Measurements from ENCODE around the gene CELF2.
A peak's percentile ranks its signal among the peaks of the same experiment; 100 is the strongest.

The CELF2 gene

DNA sequence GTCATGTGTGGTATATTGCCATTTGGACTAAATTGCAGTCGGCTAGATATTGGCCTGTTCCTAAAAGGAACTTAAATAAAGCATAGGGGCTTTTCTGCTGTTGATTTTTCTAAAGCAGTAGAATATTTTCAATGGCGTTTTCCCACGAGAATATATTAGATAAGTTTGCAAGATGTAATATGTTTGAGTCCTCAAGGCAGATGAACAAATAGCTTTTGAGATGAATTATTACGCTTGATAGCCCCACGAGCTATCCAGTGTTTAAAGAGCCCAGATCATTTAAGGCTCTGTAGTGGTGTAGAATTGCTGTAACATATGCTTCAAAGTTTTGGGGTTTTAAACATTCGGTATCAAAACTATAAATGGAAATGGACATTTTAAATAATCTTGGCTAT, 2.9 kb downstream of the CELF2 start:
- no peak for FAIRE-seq
- no peak for DNase-seq (ENCODE audit: insufficient read length, low spot score)

- no peak for DNase-seq (ENCODE audit: insufficient read length, low spot score)
- FAIRE-seq: no peak
Measured at GRCh38 chr10:11022213-11022612, 4.5 kb downstream of the CELF2 start.

DNA sequence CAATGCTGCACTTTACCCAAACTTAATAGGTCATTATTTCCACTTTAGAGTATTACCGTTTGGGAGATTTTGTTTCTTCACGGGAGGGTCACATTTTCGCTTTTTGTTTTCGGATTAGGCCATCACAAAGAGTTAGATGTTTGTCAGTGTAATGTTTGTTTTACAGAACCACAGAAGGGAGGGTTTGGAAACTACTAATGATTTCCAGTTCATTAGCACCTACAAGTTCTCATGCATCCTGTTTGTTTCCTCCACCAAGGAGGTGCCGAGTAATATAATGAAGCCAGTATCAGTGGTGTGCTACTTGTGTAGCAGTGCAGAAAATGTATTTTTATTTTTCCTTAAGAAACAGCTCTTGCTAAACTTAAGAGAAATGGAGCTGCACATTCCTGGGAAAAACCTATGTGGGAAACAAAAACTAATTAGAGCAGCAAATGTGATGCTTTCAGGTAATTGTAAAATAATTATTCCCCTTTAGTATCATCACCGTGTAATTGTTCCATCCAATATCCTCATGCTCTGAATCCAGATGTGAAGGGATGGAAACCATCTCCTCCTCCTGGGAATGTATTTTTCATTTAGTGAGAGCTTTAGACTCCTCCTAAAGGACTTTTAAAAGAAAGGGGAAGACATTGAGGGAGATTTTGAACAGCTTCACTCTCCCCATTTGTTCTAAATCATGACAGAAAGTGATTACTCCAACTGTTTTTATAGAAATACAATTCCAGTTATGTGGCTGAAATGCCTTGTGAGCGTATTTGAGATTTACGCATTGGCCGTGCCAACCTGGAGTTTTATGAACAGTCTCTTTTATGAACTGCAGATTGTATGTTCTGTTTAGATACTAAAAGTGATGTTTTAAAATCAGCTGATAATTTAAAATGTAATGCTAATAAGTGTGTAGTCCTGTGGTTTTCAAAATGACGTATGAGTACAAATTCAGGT, 5.6 kb downstream of the CELF2 start:
- DNase-seq (ENCODE audit: insufficient read length, low spot score) (no peak), FAIRE-seq (no peak)

GRCh38 chr10:11024596-11024995, 6.9 kb downstream of the CELF2 start:
- DNase-seq (ENCODE audit: insufficient read length, low spot score) (no peak), FAIRE-seq (no peak)

DNA sequence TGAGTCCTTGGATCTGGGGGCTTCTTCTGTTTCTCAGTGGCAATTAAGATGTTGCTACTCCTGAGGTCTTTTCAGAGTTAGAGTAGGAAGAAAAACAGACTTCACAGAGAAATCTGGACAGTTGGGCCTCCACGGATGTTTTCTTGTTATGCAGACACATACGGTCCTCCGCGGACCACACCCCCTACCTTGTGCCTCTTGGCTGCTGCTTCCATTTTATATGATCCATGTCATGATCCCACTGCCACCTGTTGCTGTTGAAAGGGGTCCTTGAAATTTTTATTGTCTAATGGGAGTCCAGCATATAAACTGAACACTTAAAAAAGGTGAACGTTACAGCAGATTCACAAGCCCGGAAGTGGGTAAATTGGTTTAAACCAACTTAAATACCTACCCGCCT, 8.3 kb downstream of the CELF2 start:
- no peak for FAIRE-seq

DNA sequence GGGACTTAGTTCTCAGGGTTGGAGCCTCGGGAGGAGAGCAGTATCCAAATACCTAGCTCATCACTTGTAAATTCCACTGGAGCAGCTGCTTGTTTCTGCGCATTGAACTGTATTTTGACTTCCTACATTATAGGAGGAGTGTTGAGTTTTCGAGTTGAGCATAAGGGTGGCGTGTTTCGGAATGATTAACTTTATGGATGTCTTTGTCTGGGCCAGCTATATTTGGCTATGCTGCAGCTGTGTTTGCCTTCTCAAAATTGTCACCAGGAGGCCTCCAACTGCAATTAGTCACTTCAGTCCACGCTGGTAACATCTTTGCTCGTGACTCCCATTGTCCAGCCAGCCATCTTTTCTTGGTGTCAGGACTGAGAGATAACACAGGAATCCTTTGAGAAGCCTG, 9.1 kb downstream of the CELF2 start:
- FAIRE-seq: no peak
- DNase-seq (ENCODE audit: insufficient read length, low spot score): no peak

More for the DNA sequence above, 8.3 kb downstream of the CELF2 start:
- DNase-seq (ENCODE audit: insufficient read length, low spot score): no peak

DNA sequence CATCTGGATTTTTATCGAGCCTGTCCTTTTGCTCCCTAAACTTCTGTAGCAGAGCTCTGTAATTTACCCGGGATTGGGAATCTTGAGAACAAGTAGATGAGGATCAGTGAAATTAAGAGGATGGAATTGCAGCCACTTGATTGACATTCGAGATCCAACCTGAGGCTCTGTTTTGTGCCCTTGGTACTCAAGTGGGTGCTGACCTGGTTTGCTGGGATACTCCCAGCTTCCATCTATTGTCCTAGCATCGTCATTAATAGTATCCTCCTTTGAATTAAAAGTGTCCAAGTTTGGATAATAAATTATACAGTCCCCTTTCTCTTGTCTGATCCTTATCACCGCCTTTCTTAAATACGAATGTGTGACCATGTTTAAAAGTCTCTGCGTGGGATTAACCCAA, 17.1 kb downstream of the CELF2 start:
- FAIRE-seq: no peak
- no peak for DNase-seq (ENCODE audit: insufficient read length, low spot score)

GRCh38 chr10:11035301-11035991, 17.8 kb downstream of the CELF2 start:
- FAIRE-seq: no peak
- peak; percentile 8 for DNase-seq (ENCODE audit: insufficient read length, low spot score)

DNA sequence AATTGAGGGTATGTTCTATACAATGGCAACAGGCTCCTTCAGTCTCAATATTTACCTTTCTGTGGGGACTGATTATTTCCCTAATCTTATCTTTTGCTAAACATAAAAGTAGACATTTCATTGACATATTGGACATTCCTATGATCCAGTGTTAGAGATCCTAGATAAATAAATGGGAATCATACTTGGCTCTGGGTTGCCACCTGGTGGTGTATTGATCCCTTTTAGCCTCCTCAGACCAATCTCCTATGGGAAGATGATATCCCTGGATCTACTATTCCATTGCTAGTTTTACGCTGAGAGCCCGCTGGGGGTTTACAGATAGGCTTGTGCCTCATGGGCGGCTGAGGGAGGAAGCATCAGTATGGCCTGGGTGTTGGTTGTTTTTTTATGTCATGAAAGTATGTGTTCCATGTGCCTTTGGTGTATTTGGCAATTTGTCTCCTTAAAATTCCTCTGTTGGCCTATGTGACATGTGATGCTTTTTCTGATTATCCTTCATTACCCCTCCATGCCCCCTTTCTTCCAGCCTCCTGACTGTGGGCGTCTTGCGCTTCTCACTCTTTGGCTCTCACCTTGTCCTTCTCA, 18.8 kb downstream of the CELF2 start:
- FAIRE-seq (no peak), DNase-seq (ENCODE audit: insufficient read length, low spot score) (peak; percentile 14)

DNA sequence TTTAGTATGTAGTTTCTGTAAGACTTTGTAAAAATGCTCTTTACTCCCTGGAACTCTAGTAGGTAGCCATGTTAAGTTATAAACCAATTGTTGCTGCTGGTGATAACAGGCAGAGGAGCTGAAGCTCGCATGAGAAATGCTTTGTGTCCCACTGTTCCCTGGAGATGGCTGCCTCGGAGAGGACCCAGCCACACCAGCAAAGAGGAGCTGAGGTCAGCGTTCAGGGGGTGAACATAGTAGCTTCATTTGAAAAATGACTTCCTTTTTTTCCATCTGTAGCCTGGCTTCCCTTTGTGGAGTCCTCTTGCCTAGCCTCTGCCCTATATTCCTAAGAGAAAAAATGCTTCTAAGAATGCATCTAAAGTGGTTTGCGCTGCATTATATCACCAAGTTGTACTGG, 20.3 kb downstream of the CELF2 start:
- FAIRE-seq (no peak), DNase-seq (ENCODE audit: insufficient read length, low spot score) (no peak)

- no peak for FAIRE-seq
- DNase-seq (ENCODE audit: insufficient read length, low spot score): no peak
Measured at GRCh38 chr10:11042357-11042756, 24.7 kb downstream of the CELF2 start.

DNA sequence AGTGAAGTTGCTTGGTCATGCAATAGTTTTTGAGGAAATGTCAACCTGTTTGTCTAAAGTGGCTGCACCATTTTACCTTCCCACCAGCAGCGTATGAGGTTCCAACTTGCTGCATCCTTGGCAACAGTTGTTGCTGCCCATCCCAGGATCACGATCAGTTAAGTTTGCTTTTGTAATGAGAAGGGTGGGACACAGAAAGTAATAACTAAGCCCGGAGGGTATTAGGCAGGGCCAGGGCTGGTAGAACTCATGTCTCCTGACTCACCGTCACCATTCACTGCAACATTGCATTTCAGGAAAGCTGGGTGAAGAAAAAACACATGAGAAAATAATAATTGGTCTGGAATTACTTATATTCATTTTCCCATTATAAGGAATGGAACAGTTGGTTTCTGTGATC, 25.4 kb downstream of the CELF2 start:
- DNase-seq (ENCODE audit: insufficient read length, low spot score) (no peak), FAIRE-seq (no peak)

DNA sequence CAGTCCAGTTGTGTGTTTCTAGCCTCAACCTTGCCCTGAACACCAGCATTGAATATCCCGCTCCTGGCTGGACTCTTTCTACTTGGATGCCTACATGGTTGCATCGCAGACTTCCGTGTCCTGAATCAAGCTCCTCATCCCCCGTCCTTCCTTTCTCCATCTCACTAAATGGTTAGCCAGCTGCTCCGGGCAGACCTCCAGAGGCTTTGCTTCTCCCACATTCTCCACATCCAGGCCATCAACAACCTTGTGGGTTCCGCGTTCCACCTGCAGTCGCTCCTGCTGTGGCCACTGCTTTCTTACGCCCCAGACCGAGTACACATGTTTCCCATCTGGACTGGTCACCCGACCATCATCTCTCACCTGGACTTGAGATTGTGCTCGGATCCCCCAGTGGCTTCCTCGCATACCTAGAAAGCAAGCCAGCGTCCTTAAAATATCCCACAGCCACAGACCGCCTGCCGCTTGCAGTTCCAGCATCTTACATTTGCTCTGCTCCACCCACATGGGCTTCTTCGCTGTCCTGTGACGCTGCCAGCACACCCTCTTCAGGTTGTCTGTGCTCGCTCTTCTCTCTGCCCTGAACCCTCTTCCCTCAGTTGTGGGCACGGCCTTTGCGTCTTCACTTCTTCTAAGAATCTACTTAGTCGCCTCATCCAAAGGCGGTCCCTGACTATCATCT, 25.9 kb downstream of the CELF2 start:
- DNase-seq (ENCODE audit: insufficient read length, low spot score) (no peak), FAIRE-seq (no peak)

DNA sequence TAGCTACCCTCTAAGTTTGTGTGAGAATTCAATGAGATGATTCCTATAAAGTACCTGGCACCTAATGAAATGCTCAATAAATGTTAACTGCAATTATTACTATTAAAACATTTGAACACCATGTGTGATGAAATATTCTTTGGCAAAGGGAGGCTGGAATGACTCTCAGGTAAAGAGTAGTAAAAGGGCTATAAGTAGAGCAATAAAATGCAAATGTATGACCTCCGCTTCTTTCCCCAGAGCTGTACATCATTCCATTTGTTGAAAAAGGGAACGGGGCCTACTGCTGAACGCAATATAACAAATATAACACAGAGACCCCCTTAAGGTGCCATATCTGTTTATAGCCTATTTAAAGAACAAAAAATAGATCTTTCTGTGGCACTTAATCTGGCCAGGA, 27.8 kb downstream of the CELF2 start:
- DNase-seq (ENCODE audit: insufficient read length, low spot score) (no peak), FAIRE-seq (no peak)

- FAIRE-seq (no peak), DNase-seq (ENCODE audit: insufficient read length, low spot score) (no peak)
Measured at GRCh38 chr10:11045995-11046775, 28.5 kb downstream of the CELF2 start.

DNA sequence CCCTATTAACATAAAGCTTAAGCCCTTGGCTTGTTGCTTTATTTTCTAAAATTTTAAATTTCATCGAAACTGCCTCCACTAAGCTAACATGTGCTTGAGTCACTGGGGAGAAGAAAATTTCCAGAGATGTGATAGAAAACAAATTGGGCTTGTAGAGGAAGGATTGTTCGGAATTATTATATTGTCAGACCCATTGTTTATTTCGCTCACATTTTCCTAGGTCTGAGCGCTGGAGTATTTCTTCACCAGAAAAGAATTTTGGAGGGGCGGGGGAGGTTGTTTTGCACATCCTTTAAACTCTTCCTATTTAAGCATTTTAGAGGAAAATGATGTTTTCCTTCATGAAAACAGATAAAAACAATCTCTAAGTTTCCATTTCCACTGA, 29.1 kb downstream of the CELF2 start:
- FAIRE-seq (no peak), DNase-seq (ENCODE audit: insufficient read length, low spot score) (no peak)

GRCh38 chr10:11048707-11049278, 31.1 kb downstream of the CELF2 start:
- FAIRE-seq: no peak

DNA sequence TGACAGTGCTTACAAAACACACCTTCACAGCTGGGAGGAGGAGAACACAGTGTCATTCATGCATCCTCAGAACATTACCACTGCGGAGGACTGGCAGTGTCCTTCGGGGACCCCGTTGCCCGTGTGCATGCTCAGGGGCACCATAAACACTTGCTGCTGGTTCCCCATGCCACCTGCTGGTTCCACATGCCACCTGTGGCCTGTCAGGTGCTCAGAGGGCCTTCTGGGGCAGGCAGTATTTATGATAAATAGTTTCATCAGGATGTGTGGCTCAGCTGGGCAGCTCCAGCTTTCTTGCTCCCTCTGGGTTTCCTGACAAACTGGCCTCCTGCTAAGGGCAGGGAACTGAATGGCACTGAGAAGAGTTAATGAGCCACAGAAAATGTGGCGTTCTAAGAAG, 32.1 kb downstream of the CELF2 start:
- FAIRE-seq (no peak), DNase-seq (ENCODE audit: insufficient read length, low spot score) (no peak)

More at GRCh38 chr10:11048707-11049278, 31.1 kb downstream of the CELF2 start:
- DNase-seq (ENCODE audit: insufficient read length, low spot score): no peak

GRCh38 chr10:11050301-11051287, 32.9 kb downstream of the CELF2 start:
- DNase-seq (ENCODE audit: insufficient read length, low spot score): no peak
- FAIRE-seq: no peak

Measured in HTR-8/SVneo (cell line).